ENCODE measurements around the gene RALY. TPM values are rescaled to one million over a fixed set of nuclear protein-coding genes. Genes with fewer than 3 reads are reported as not detected.

Gene RALY
- total and polyA plus RNA-seq, 10 of the 15 experiments (the other 5 are each of a cell fraction or from before 2014, with no cell fraction given), result 1.2 to 246 (median 137) TPM

- intact Hi-C loops (cut with micrococcal nuclease; ENCODE audit: unreplicated experiment) (loop anchor here (10.0 kb wide), 1 partner anchor 455 kb away; the partner anchor contains the start of genes ACTL10 and C20orf144), in situ Hi-C loops (cut with MboI) (loop anchor here (10.0 kb wide), 1 partner anchor 255 kb away; no protein-coding TSS in a partner anchor)
- FAIRE-seq, result no peak
- no peak overlapping the region for H3K4me3 ChIP-seq
- H3K9me3 ChIP-seq (replicated peaks; ENCODE audit: control insufficient read depth, insufficient read depth, low read length), result no peaks in the 10 kb centered on the region
- no peak overlapping the region for H3K4me2 ChIP-seq (ENCODE audit: control insufficient read depth, insufficient read depth)
- no peaks in the 10 kb centered on the region for H3K79me2 ChIP-seq (ENCODE audit: control insufficient read depth, insufficient read depth, low read length)
- RAD21 ChIA-PET (ENCODE audit: unreplicated experiment), result no interaction called here
- peaks cover 4% of the 10 kb centered on the region; the same call in 1 of the 2 replicates for H3K4me1 ChIP-seq (ENCODE audit: control insufficient read depth, insufficient read depth, low read length)
- no peaks in the 10 kb centered on the region for H3K27me3 ChIP-seq (replicated peaks in 1 of 2; ENCODE audit: control insufficient read depth in 2 of 2, insufficient read depth in 2 of 2, low read length in 1 of 2)
- no TSS peak for BruUV-seq (replicated peaks)
- no peak overlapping the region for H3K27ac ChIP-seq (ENCODE audit: control insufficient read depth, insufficient read depth)
- POLR2A ChIA-PET, result no interaction called here
- TF ChIP-seq POLR2A (IDR thresholded peaks at IDR 0.05; ENCODE audit: low read depth, low read length) (no peak), PAX5 (IDR thresholded peaks at IDR 0.05; ENCODE audit: borderline replicate concordance, low read depth, low read length) (no peak)
- ATAC-seq, result no peak
- SMC1A ChIA-PET (ENCODE audit: uncharacterized antibody, unreplicated experiment), result no interaction called here
- no peaks in the 10 kb centered on the region for H4K20me1 ChIP-seq (ENCODE audit: control insufficient read depth, insufficient read depth)
- CTCF ChIA-PET, result no interaction called here
- no peak for DNase-seq (ENCODE audit: low read depth, low spot score)
- no peak overlapping the region for H3K9ac ChIP-seq (ENCODE audit: control insufficient read depth, insufficient read depth, low read length)
- H3K36me3 ChIP-seq (ENCODE audit: control insufficient read depth in 2 of 2, insufficient read depth in 2 of 2, low read length in 1 of 2), result no peaks in the 10 kb centered on the region
- H2AFZ ChIP-seq (ENCODE audit: control insufficient read depth, low read depth, low read length), result no peak overlapping the region
- WGBS (ENCODE audit: insufficient coverage, insufficient replicate concordance, low lambda C conversion rate, missing lambda C conversion rate), result 25% methylated on average over 2 of the region's 2 CpGs
Measured at GRCh38 chr20:34120213-34120612, 126.5 kb downstream of the RALY start.

DNA sequence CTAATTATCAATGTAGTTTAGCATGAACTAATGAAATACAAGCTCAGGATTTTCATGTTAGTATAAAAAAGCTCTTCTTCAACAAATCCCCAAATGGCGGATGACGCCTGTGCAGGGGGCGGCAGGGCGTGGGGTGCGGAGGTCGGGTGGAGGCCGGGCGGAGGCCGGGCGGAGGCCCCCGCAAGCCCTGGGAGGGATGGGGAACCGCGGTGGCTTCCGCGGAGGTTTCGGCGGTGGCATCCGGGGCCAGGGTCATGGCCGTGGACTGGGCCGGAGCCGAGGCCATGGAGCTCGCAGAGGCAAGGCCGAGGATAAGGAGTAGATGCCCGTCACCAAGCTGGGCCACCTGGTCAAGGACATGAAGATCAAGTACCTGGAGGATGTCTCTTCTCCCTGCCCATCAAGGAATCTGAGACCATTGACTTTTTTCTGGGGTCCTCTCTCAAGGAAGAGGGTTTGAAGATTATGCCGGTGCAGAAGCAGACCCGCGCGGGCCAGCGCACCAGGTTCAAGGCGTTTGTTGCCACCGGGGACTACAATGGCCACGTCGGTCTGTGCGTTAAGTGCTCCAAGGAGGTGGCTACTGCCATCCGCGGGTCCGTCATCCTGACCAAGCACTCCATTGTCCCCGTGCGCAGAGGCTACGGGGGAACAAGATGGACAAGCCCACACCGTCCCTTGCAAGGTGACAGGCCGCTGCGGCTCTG, 128.7 kb downstream of the RALY start:
- Histone ChIP-seq H3K4me3 (no peak overlapping the region), H3K27me3 (replicated peaks in 1 of 2; ENCODE audit: control insufficient read depth in 2 of 2, insufficient read depth in 2 of 2, low read length in 1 of 2) (no peaks in the 10 kb centered on the region), H3K9ac (ENCODE audit: control insufficient read depth, insufficient read depth, low read length) (no peak overlapping the region), H4K20me1 (ENCODE audit: control insufficient read depth, insufficient read depth) (no peaks in the 10 kb centered on the region), H3K79me2 (ENCODE audit: control insufficient read depth, insufficient read depth, low read length) (no peaks in the 10 kb centered on the region), H3K27ac (ENCODE audit: control insufficient read depth, insufficient read depth) (no peak overlapping the region), H2AFZ (ENCODE audit: control insufficient read depth, low read depth, low read length) (no peak overlapping the region), H3K4me2 (ENCODE audit: control insufficient read depth, insufficient read depth) (no peak overlapping the region), H3K4me1 (ENCODE audit: control insufficient read depth, insufficient read depth, low read length) (peaks cover 4% of the 10 kb centered on the region; the same call in 1 of the 2 replicates), H3K9me3 (replicated peaks; ENCODE audit: control insufficient read depth, insufficient read depth, low read length) (no peaks in the 10 kb centered on the region), H3K36me3 (ENCODE audit: control insufficient read depth in 2 of 2, insufficient read depth in 2 of 2, low read length in 1 of 2) (no peaks in the 10 kb centered on the region)
- ChIA-PET RAD21 (ENCODE audit: unreplicated experiment) (no interaction called here), SMC1A (ENCODE audit: uncharacterized antibody, unreplicated experiment) (interaction anchor here (2.6 kb wide), 1 partner anchor 10 kb away, joined by 12 read pairs; the partner anchor contains the start of gene EIF2S2), CTCF (interaction anchor here (1.0 kb wide), 2 partner anchors 206 to 329 kb away, joined by 3 to 4 read pairs; no protein-coding TSS in a partner anchor), POLR2A (interaction anchor here (1.3 kb wide), 1 partner anchor 10 kb away, joined by 7 read pairs; the partner anchor contains the start of gene EIF2S2)
- FAIRE-seq (no peak), ATAC-seq (no peak), DNase-seq (ENCODE audit: low read depth, low spot score) (no peak)
- WGBS (ENCODE audit: insufficient coverage, insufficient replicate concordance, low lambda C conversion rate, missing lambda C conversion rate), result 87% methylated on average over 40 of the region's 43 CpGs
- intact Hi-C loops (cut with micrococcal nuclease; ENCODE audit: unreplicated experiment) (loop anchor here (10.0 kb wide), 1 partner anchor 458 kb away; the partner anchor contains the start of genes ACTL10 and C20orf144), in situ Hi-C loops (cut with MboI) (loop anchor here (10.0 kb wide), 1 partner anchor 258 kb away; no protein-coding TSS in a partner anchor)
- BruUV-seq (replicated peaks), result no TSS peak
- no peak for TF ChIP-seq ZBTB11 (CRISPR knock-in tag; IDR thresholded peaks at IDR 0.05)
- no peak for TF ChIP-seq HSF1 (IDR thresholded peaks at IDR 0.05; ENCODE audit: low read depth, low read length)
- TF ChIP-seq YBX1 (IDR thresholded peaks at IDR 0.05), result no peak
- TF ChIP-seq SRF (IDR thresholded peaks at IDR 0.05; ENCODE audit: low read depth in 2 of 2, low read length in 2 of 2), result no peak

All from GM12878 (cell line).